ENCODE results near the gene GPC6.

- no peak for TF ChIP-seq CTCF (IDR thresholded peaks at IDR 0.05; ENCODE audit: insufficient read depth, low read length, poor library complexity, severe bottlenecking)
- TF ChIP-seq EZH2phosphoT487 (conservative IDR thresholded peaks at IDR 0.05; ENCODE audit: low read length), result no peak
These were observed 275.5 kb downstream of the GPC6 start for GRCh38 chr13:93502071-93502470.
